Neuronal stem cell (in vitro differentiated cells): Measurements from ENCODE around the gene SCLT1.

Experiments used
- DNase-seq: peaks from one replicate; pipeline ENCODE4 v3.0.0-alpha.2; 2013; ENCODE audit warnings: low spot score
- H2AFZ ChIP-seq: one replicate; pipeline ENCODE4 v1.6.1; 2013; ENCODE audit warnings: mild to moderate bottlenecking, low read length, inconsistent platforms
- H2AK5ac ChIP-seq: 2 replicates; pipeline ENCODE4 v1.6.1; 2013; ENCODE audit warnings: low read depth, mild to moderate bottlenecking, inconsistent platforms, low read length, moderate library complexity, mixed read lengths
- H2BK120ac ChIP-seq: 2 replicates; pipeline ENCODE4 v1.6.1; 2013; ENCODE audit warnings: low read depth, mild to moderate bottlenecking, inconsistent platforms, low read length, moderate library complexity, mixed read lengths
- H2BK12ac ChIP-seq: one replicate; pipeline ENCODE4 v1.6.1; 2013; ENCODE audit warnings: low read length, inconsistent platforms
- H2BK15ac ChIP-seq: 2 replicates; pipeline ENCODE4 v1.6.1; 2013; ENCODE audit warnings: mild to moderate bottlenecking, low read length, inconsistent platforms, mixed read lengths
- H2BK5ac ChIP-seq: one replicate; pipeline ENCODE4 v1.6.1; 2013; ENCODE audit warnings: inconsistent platforms, mild to moderate bottlenecking, low read length, moderate library complexity
- H3K14ac ChIP-seq: one replicate; pipeline ENCODE4 v1.6.1; 2013; ENCODE audit warnings: low read length, inconsistent platforms
- H3K18ac ChIP-seq: 2 replicates; pipeline ENCODE4 v1.6.1; 2013; ENCODE audit warnings: low read length, inconsistent platforms
- H3K23ac ChIP-seq: 2 replicates; pipeline ENCODE4 v1.6.1; 2013; ENCODE audit warnings: low read depth, mild to moderate bottlenecking, mixed read lengths, low read length, inconsistent platforms; ENCODE audit not compliant: poor library complexity
- H3K27ac ChIP-seq: replicated peaks from 3 replicates; pipeline ENCODE4 v1.5.1; 2013; ENCODE audit warnings: low read length, inconsistent platforms
- H3K27me3 ChIP-seq, 3 experiments: 2 replicates each; pipeline ENCODE4 v1.6.1; 2013; ENCODE audit warnings: low read length in 3 of 3, mild to moderate bottlenecking in 2 of 3, inconsistent platforms in 1 of 3, low read depth in 1 of 3, mixed read lengths in 1 of 3, moderate library complexity in 1 of 3; ENCODE audit not compliant: control insufficient read depth in 3 of 3, insufficient read depth in 3 of 3
- H3K36me3 ChIP-seq, 2 donors: replicated peaks in 1 of 2; 2 replicates each; pipeline ENCODE4 v1.6.1; 2013; ENCODE audit warnings: low read length in 2 of 2; ENCODE audit not compliant: control insufficient read depth in 2 of 2, insufficient read depth in 2 of 2
- H3K4ac ChIP-seq: 2 replicates; pipeline ENCODE4 v1.6.1; 2013; ENCODE audit warnings: inconsistent platforms, mild to moderate bottlenecking, low read length, moderate library complexity
- H3K4me1 ChIP-seq, 2 donors: 1 replicate in 1 of 2; 2 replicates in 1 of 2; pipeline ENCODE4 v1.6.1; 2013; ENCODE audit warnings: low read length in 2 of 2, low read depth in 1 of 2; ENCODE audit not compliant: control insufficient read depth in 2 of 2, insufficient read depth in 1 of 2
- H3K4me2 ChIP-seq: one replicate; pipeline ENCODE4 v1.6.1; 2013; ENCODE audit warnings: mild to moderate bottlenecking, low read length, inconsistent platforms; ENCODE audit not compliant: insufficient read depth, poor library complexity, severe bottlenecking
- H3K4me3 ChIP-seq, 2 donors: 2 replicates each; pipeline ENCODE4 v1.5.1; 2013; ENCODE audit warnings: low read length in 2 of 2, mild to moderate bottlenecking in 2 of 2, inconsistent platforms in 1 of 2, moderate library complexity in 1 of 2
- H3K79me1 ChIP-seq: one replicate; pipeline ENCODE4 v1.6.1; 2013; ENCODE audit warnings: low read depth, mild to moderate bottlenecking, inconsistent platforms, low read length, moderate library complexity
- H3K9ac ChIP-seq: one replicate; pipeline ENCODE4 v1.6.1; 2013; ENCODE audit warnings: mild to moderate bottlenecking, low read depth, low read length, inconsistent platforms; ENCODE audit not compliant: poor library complexity
- H3K9me3 ChIP-seq, 2 donors: replicated peaks in 1 of 2; 2 replicates each; pipeline versions ENCODE3 to v1.6.1; 2013; ENCODE audit warnings: low read length in 2 of 2, mild to moderate bottlenecking in 2 of 2, inconsistent platforms in 1 of 2, low read depth in 1 of 2, mixed read lengths in 1 of 2, moderate library complexity in 1 of 2; ENCODE audit not compliant: control insufficient read depth in 2 of 2, insufficient read depth in 1 of 2
- H4K8ac ChIP-seq: one replicate; pipeline ENCODE4 v1.6.1; 2013; ENCODE audit warnings: low read depth, mild to moderate bottlenecking, inconsistent platforms, low read length, moderate library complexity
- H4K91ac ChIP-seq: one replicate; pipeline ENCODE4 v1.6.1; 2013; ENCODE audit warnings: low read length, low read depth, mild to moderate bottlenecking, inconsistent platforms; ENCODE audit not compliant: poor library complexity
- WGBS, 2 donors: extraction: QIAGEN DNeasy Blood & Tissue Kit; methylation state at CpG; one replicate each; pipeline ENCODE4 v1.1.7; 2013; ENCODE audit warnings: missing lambda C conversion rate in 2 of 2, mixed read lengths in 1 of 2; ENCODE audit not compliant: insufficient read length in 2 of 2, insufficient replicate concordance in 1 of 2; ENCODE audit errors: extremely low coverage in 2 of 2; 5-methylcytosine and 5-hydroxymethylcytosine counted together

SCLT1 gene

GRCh38 chr4:129109965-129110824, 16.9 kb upstream of the SCLT1 start:
- no peak for DNase-seq
- Histone ChIP-seq H3K9ac (no peak overlapping the region), H3K4me1 (peaks cover 0 to 5% of the 10 kb centered on the region in 2 donors), H3K27ac (no peak overlapping the region), H2BK120ac (no peak overlapping the region), H3K27me3 (no peaks in the 10 kb centered on the region), H3K4ac (no peak overlapping the region), H3K9me3 (no peaks in the 10 kb centered on the region), H3K4me2 (no peak overlapping the region), H3K14ac (no peak overlapping the region), H3K23ac (no peak overlapping the region), H2BK15ac (no peak overlapping the region), H3K79me1 (no peaks in the 10 kb centered on the region), H4K91ac (no peak overlapping the region), H3K36me3 (no peaks in the 10 kb centered on the region), H2AFZ (no peak overlapping the region), H2BK5ac (no peak overlapping the region), H2AK5ac (no peak overlapping the region), H3K18ac (no peak overlapping the region), H2BK12ac (no peak overlapping the region), H4K8ac (no peak overlapping the region), H3K4me3 (no peak overlapping the region)
- no CpG with 5 or more reads among the region's 3 CpGs for WGBS, 2 donors

GRCh38 chr4:129098531-129099001, 5.2 kb upstream of the SCLT1 start:
- no peak overlapping the region for H3K23ac ChIP-seq

GRCh38 chr4:129095811-129096454, 2.6 kb upstream of the SCLT1 start, which contains the start of gene C4orf33:
TSS of gene C4orf33 (plus strand) at chr4:129096152. CDS start at chr4:129102611, 6,459 bp downstream.
- no peak within 1 kb of the TSS for H4K8ac ChIP-seq
- no peak within 1 kb of the TSS for H2BK12ac ChIP-seq
- H2BK15ac ChIP-seq: no peak within 1 kb of the TSS
- no peak within 1 kb of the TSS for H3K14ac ChIP-seq
- H3K4me2 ChIP-seq: peak within 1 kb of the TSS; percentile 43
- no peak within 1 kb of the TSS for H2BK5ac ChIP-seq
- peak within 1 kb of the TSS; percentile 69 for H3K27ac ChIP-seq
- no peaks in the 10 kb centered on the region for H3K9me3 ChIP-seq
- peak within 1 kb of the TSS; percentile 86 for H2AFZ ChIP-seq
- H3K79me1 ChIP-seq: no peaks in the 10 kb centered on the region
- WGBS, 2 donors: no CpG with 5 or more reads among the region's 14 CpGs
- no peak within 1 kb of the TSS for H3K4ac ChIP-seq
- no peak within 1 kb of the TSS for H4K91ac ChIP-seq
- no peak within 1 kb of the TSS for H3K23ac ChIP-seq
- no peak within 1 kb of the TSS for H3K18ac ChIP-seq
- H3K4me3 ChIP-seq: peak within 1 kb of the TSS; percentile 55 to 79
- H3K36me3 ChIP-seq: no peaks in the 10 kb centered on the region
- H3K27me3 ChIP-seq: no peaks in the 10 kb centered on the region
- H3K4me1 ChIP-seq: peaks cover 0 to 3% of the 10 kb centered on the region in 2 donors
- no peak within 1 kb of the TSS for H3K9ac ChIP-seq
- H2BK120ac ChIP-seq: no peak within 1 kb of the TSS
- peak; percentile 57 for DNase-seq
- no peak within 1 kb of the TSS for H2AK5ac ChIP-seq

More at GRCh38 chr4:129098531-129099001, 5.2 kb upstream of the SCLT1 start:
- H4K8ac ChIP-seq: no peak overlapping the region
- H3K36me3 ChIP-seq: peaks cover 0 to 2% of the 10 kb centered on the region in 2 donors
- H3K4me3 ChIP-seq: no peak overlapping the region
- DNase-seq: no peak
- no peak overlapping the region for H3K4me2 ChIP-seq
- H2BK15ac ChIP-seq: no peak overlapping the region
- no peaks in the 10 kb centered on the region for H3K27me3 ChIP-seq
- H4K91ac ChIP-seq: no peak overlapping the region
- no peak overlapping the region for H2AK5ac ChIP-seq
- no peak overlapping the region for H3K18ac ChIP-seq
- H2AFZ ChIP-seq: peak overlapping the region; percentile 67
- no peak overlapping the region for H3K14ac ChIP-seq
- H3K9ac ChIP-seq: no peak overlapping the region
- H2BK120ac ChIP-seq: no peak overlapping the region
- no peak overlapping the region for H3K27ac ChIP-seq
- H3K79me1 ChIP-seq: no peaks in the 10 kb centered on the region
- peaks cover 0 to 2% of the 10 kb centered on the region in 2 donors for H3K4me1 ChIP-seq
- H2BK12ac ChIP-seq: no peak overlapping the region
- no peaks in the 10 kb centered on the region for H3K9me3 ChIP-seq
- H3K4ac ChIP-seq: no peak overlapping the region
- no peak overlapping the region for H2BK5ac ChIP-seq

- Histone ChIP-seq H4K91ac (no peak overlapping the region), H2BK120ac (no peak overlapping the region), H3K4me3 (no peak overlapping the region), H2BK5ac (no peak overlapping the region), H3K4ac (no peak overlapping the region), H3K36me3 (no peaks in the 10 kb centered on the region), H2AK5ac (no peak overlapping the region), H3K4me2 (no peak overlapping the region), H3K27me3 (no peaks in the 10 kb centered on the region), H3K18ac (no peak overlapping the region), H3K4me1 (peaks cover 0 to 3% of the 10 kb centered on the region in 2 donors), H3K9ac (no peak overlapping the region), H3K79me1 (no peaks in the 10 kb centered on the region), H3K14ac (no peak overlapping the region), H3K27ac (no peak overlapping the region), H4K8ac (no peak overlapping the region), H3K23ac (no peak overlapping the region), H2AFZ (no peak overlapping the region), H2BK15ac (no peak overlapping the region), H2BK12ac (no peak overlapping the region), H3K9me3 (peaks cover 0 to 5% of the 10 kb centered on the region in 2 donors)
- no peak for DNase-seq
- WGBS, 2 donors: no CpG with 5 or more reads among the region's 3 CpGs
Measured at GRCh38 chr4:129094347-129094746, 1.0 kb upstream of the SCLT1 start.
